Astrocyte of the cerebellum (primary cell): Measurements from ENCODE around the gene PBRM1.
A peak's percentile ranks its signal among the peaks of the same experiment; 100 is the strongest.

Experiments
- DNase-seq: peaks from one replicate; pipeline ENCODE4 v3.0.0-alpha.2; 2011; ENCODE audit warnings: low read depth
- H3K4me3 ChIP-seq: 2 replicates; pipeline ENCODE4 v1.5.1; 2011; ENCODE audit warnings: mild to moderate bottlenecking, low read depth, low read length, moderate library complexity
- CTCF ChIP-seq: IDR thresholded peaks from 2 replicates; pipeline ENCODE4 v1.5.1; 2012; ENCODE audit warnings: low read length, low read depth, moderate library complexity, mild to moderate bottlenecking; ENCODE audit errors: missing control alignments
- in situ Hi-C: cut with HindIII; loops from 2 replicates; pipeline ENCODE4 v1.10.0; 2017; ENCODE audit warnings: low sequenced_read_pairs

The PBRM1 gene

GRCh38 chr3:52536369-52537164 is 149.1 kb downstream of the PBRM1 start, which contains the start of gene UQCC5:
UQCC5 (plus strand) TSS chr3:52536605; CDS start chr3:52536756, 151 bp downstream.
- DNase-seq, result peak; percentile 96
- TF ChIP-seq CTCF, result no peak
- in situ Hi-C loops, result loop anchor here (5.0 kb wide), 1 partner anchor 36 kb away; no protein-coding TSS in a partner anchor
- H3K4me3 ChIP-seq, result peak within 1 kb of the TSS; percentile 94

- TF ChIP-seq CTCF, result no peak
- no peak for DNase-seq
- H3K4me3 ChIP-seq, result no peak overlapping the region
- in situ Hi-C loops, result loop anchor here (5.0 kb wide), 1 partner anchor 36 kb away; no protein-coding TSS in a partner anchor
Observed at GRCh38 chr3:52536112-52536368, 149.7 kb downstream of the PBRM1 start.

- in situ Hi-C loops, result loop anchor here (5.0 kb wide), 1 partner anchor 37 kb away; no protein-coding TSS in a partner anchor
- TF ChIP-seq CTCF, result no peak
- no peak for DNase-seq
- H3K4me3 ChIP-seq, result no peak overlapping the region
Observed at GRCh38 chr3:52535411-52536111, 150.2 kb downstream of the PBRM1 start.

GRCh38 chr3:52534281-52535183 is 151.2 kb downstream of the PBRM1 start:
- TF ChIP-seq CTCF, result no peak
- in situ Hi-C loops, result loop anchor here (5.0 kb wide), 1 partner anchor 38 kb away; no protein-coding TSS in a partner anchor
- H3K4me3 ChIP-seq, result peak overlapping the region; percentile 59
- no peak for DNase-seq

GRCh38 chr3:52533623-52534280 is 152.0 kb downstream of the PBRM1 start, which contains the start of gene NT5DC2:
NT5DC2 (minus strand) TSS chr3:52533857; CDS start chr3:52533737, 120 bp downstream.
- no peak for DNase-seq
- in situ Hi-C loops, result no loop called here
- H3K4me3 ChIP-seq, result peak within 1 kb of the TSS; percentile 80
- no peak for TF ChIP-seq CTCF
